SK-N-SH treated with all-trans-retinoic acid at 6 μM for 48 hours (cell line): Measurements from ENCODE around the gene SESN3.

Source experiments
- ATAC-seq: fragments of 200-7000 bp; cut with Tn5 transposase; 3 replicates; pipeline ENCODE4 v1.9.1; 2020; ENCODE audit warnings: mild to moderate bottlenecking, moderate library complexity
- ARNTL ChIP-seq: fragments of 450-650 bp; formaldehyde crosslinking; IDR thresholded peaks from 2 replicates; pipeline ENCODE4 v1.5.0; 2020; ENCODE audit warnings: low read depth, mild to moderate bottlenecking, moderate library complexity, borderline replicate concordance
- BACH2 ChIP-seq: fragments of 250-450 bp; sonication (Bioruptor Pico); IDR thresholded peaks from 2 replicates; pipeline ENCODE4 v1.9.0; 2021; ENCODE audit warnings: mild to moderate bottlenecking, borderline replicate concordance
- CSDC2 ChIP-seq: fragments of 250-450 bp; sonication (Bioruptor Pico); IDR thresholded peaks from 2 replicates; pipeline ENCODE4 v1.5.0; 2020; ENCODE audit warnings: mild to moderate bottlenecking, moderate library complexity
- CSRNP3 ChIP-seq: fragments of 250-450 bp; sonication (Bioruptor Pico); IDR thresholded peaks from 2 replicates; pipeline ENCODE4 v1.5.1; 2021; ENCODE audit warnings: mild to moderate bottlenecking, moderate library complexity
- ESRRG ChIP-seq: fragments of 250-450 bp; sonication (Bioruptor Pico); IDR thresholded peaks from 2 replicates; pipeline ENCODE4 v1.6.1; 2021; ENCODE audit warnings: mild to moderate bottlenecking
- GLIS3 ChIP-seq: fragments of 250-450 bp; sonication (Bioruptor Pico); IDR thresholded peaks from 2 replicates; pipeline ENCODE4 v1.5.0; 2020; ENCODE audit warnings: mild to moderate bottlenecking, moderate library complexity
- OSR1 ChIP-seq: fragments of 250-450 bp; sonication (Bioruptor Pico); IDR thresholded peaks from 2 replicates; pipeline ENCODE4 v1.8.0; 2022; ENCODE audit warnings: moderate library complexity, mild to moderate bottlenecking, inconsistent platforms
- PPARA ChIP-seq: fragments of 250-450 bp; sonication (Bioruptor Pico); IDR thresholded peaks from 2 replicates; pipeline ENCODE4 v1.5.0; 2020; ENCODE audit warnings: mild to moderate bottlenecking, borderline replicate concordance
- RARB ChIP-seq: fragments of 250-450 bp; sonication (Bioruptor Pico); IDR thresholded peaks from 2 replicates; pipeline ENCODE4 v1.8.0; 2021; ENCODE audit warnings: mild to moderate bottlenecking, moderate library complexity
- SNAI2 ChIP-seq: fragments of 250-450 bp; sonication (Bioruptor Pico); IDR thresholded peaks from 2 replicates; pipeline ENCODE4 v1.5.0; 2020; ENCODE audit warnings: mild to moderate bottlenecking, moderate library complexity
- TCF4 ChIP-seq: fragments of 250-450 bp; sonication (Bioruptor Pico); IDR thresholded peaks from 2 replicates; pipeline ENCODE4 v1.8.0; 2021; ENCODE audit warnings: mild to moderate bottlenecking, moderate library complexity, borderline replicate concordance
- ZC3H10 ChIP-seq: fragments of 250-450 bp; sonication (Bioruptor Pico); IDR thresholded peaks from 2 replicates; pipeline ENCODE4 v1.5.1; 2021; ENCODE audit warnings: mild to moderate bottlenecking, moderate library complexity
- ZFP3 ChIP-seq: fragments of 250-450 bp; sonication (Bioruptor Pico); IDR thresholded peaks from 2 replicates; pipeline ENCODE4 v1.5.0; 2020; ENCODE audit warnings: mild to moderate bottlenecking, moderate library complexity
- ZFP30 ChIP-seq: fragments of 450-650 bp; formaldehyde crosslinking; IDR thresholded peaks from 2 replicates; pipeline ENCODE4 v1.5.0; 2022; ENCODE audit warnings: mild to moderate bottlenecking, moderate library complexity
- ZNF565 ChIP-seq: fragments of 450-650 bp; formaldehyde crosslinking; conservative IDR thresholded peaks from 2 replicates; pipeline ENCODE4 v1.5.0; 2020; ENCODE audit warnings: low read depth, mild to moderate bottlenecking, moderate library complexity
- ZNF70 ChIP-seq: fragments of 450-650 bp; formaldehyde crosslinking; IDR thresholded peaks from 2 replicates; pipeline ENCODE4 v1.5.0; 2020; ENCODE audit warnings: mild to moderate bottlenecking, moderate library complexity
- ZNF8 ChIP-seq: fragments of 450-650 bp; formaldehyde crosslinking; IDR thresholded peaks from 2 replicates; pipeline ENCODE4 v1.5.0; 2020; ENCODE audit warnings: mild to moderate bottlenecking, moderate library complexity
- TF ChIP-seq, protein P1 (sequence below): fragments of 250-450 bp; sonication (Bioruptor Pico); IDR thresholded peaks from 2 replicates; pipeline ENCODE4 v1.8.0; 2021; ENCODE audit warnings: low read depth, mild to moderate bottlenecking, moderate library complexity, borderline replicate concordance
- TF ChIP-seq, protein P2 (sequence below): fragments of 250-450 bp; sonication (Bioruptor Pico); IDR thresholded peaks from 2 replicates; pipeline ENCODE4 v1.8.0; 2020; ENCODE audit warnings: mild to moderate bottlenecking, moderate library complexity, borderline replicate concordance
- TF ChIP-seq, protein P3 (sequence below): fragments of 250-450 bp; sonication (Bioruptor Pico); IDR thresholded peaks from 2 replicates; pipeline ENCODE4 v1.5.1; 2020; ENCODE audit warnings: low read depth, mild to moderate bottlenecking, moderate library complexity
- TF ChIP-seq, protein P4 (sequence below): fragments of 250-450 bp; sonication (Bioruptor Pico); IDR thresholded peaks from 2 replicates; pipeline ENCODE4 v1.5.0; 2020; ENCODE audit warnings: mild to moderate bottlenecking, moderate library complexity

SESN3 gene

GRCh38 chr11:95200781-95201457 lies 30.1 kb downstream of the SESN3 start:
- TF ChIP-seq, protein P1, sequence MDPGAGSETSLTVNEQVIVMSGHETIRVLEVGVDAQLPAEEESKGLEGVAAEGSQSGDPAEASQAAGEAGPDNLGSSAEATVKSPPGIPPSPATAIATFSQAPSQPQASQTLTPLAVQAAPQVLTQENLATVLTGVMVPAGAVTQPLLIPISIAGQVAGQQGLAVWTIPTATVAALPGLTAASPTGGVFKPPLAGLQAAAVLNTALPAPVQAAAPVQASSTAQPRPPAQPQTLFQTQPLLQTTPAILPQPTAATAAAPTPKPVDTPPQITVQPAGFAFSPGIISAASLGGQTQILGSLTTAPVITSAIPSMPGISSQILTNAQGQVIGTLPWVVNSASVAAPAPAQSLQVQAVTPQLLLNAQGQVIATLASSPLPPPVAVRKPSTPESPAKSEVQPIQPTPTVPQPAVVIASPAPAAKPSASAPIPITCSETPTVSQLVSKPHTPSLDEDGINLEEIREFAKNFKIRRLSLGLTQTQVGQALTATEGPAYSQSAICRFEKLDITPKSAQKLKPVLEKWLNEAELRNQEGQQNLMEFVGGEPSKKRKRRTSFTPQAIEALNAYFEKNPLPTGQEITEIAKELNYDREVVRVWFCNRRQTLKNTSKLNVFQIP (CRISPR knock-in tag), result no peak
- TF ChIP-seq RARB (CRISPR knock-in tag), result no peak
- TF ChIP-seq GLIS3 (CRISPR knock-in tag), result no peak
- TF ChIP-seq, protein P2, sequence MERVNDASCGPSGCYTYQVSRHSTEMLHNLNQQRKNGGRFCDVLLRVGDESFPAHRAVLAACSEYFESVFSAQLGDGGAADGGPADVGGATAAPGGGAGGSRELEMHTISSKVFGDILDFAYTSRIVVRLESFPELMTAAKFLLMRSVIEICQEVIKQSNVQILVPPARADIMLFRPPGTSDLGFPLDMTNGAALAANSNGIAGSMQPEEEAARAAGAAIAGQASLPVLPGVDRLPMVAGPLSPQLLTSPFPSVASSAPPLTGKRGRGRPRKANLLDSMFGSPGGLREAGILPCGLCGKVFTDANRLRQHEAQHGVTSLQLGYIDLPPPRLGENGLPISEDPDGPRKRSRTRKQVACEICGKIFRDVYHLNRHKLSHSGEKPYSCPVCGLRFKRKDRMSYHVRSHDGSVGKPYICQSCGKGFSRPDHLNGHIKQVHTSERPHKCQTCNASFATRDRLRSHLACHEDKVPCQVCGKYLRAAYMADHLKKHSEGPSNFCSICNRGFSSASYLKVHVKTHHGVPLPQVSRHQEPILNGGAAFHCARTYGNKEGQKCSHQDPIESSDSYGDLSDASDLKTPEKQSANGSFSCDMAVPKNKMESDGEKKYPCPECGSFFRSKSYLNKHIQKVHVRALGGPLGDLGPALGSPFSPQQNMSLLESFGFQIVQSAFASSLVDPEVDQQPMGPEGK (CRISPR knock-in tag), result no peak
- TF ChIP-seq SNAI2 (CRISPR knock-in tag), result no peak
- no peak for TF ChIP-seq CSDC2 (CRISPR knock-in tag)
- no peak for TF ChIP-seq ESRRG (CRISPR knock-in tag)
- TF ChIP-seq OSR1 (CRISPR knock-in tag), result no peak
- no peak for TF ChIP-seq TCF4 (CRISPR knock-in tag)
- TF ChIP-seq ARNTL (CRISPR knock-in tag), result no peak
- TF ChIP-seq ZFP30 (CRISPR knock-in tag), result no peak
- TF ChIP-seq, protein P3, sequence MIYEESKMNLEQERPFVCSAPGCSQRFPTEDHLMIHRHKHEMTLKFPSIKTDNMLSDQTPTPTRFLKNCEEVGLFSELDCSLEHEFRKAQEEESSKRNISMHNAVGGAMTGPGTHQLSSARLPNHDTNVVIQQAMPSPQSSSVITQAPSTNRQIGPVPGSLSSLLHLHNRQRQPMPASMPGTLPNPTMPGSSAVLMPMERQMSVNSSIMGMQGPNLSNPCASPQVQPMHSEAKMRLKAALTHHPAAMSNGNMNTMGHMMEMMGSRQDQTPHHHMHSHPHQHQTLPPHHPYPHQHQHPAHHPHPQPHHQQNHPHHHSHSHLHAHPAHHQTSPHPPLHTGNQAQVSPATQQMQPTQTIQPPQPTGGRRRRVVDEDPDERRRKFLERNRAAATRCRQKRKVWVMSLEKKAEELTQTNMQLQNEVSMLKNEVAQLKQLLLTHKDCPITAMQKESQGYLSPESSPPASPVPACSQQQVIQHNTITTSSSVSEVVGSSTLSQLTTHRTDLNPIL (CRISPR knock-in tag), result no peak
- TF ChIP-seq ZNF8, result no peak
- no peak for TF ChIP-seq ZFP3 (CRISPR knock-in tag)
- TF ChIP-seq ZNF565, result no peak
- ATAC-seq, result no peak

DNA sequence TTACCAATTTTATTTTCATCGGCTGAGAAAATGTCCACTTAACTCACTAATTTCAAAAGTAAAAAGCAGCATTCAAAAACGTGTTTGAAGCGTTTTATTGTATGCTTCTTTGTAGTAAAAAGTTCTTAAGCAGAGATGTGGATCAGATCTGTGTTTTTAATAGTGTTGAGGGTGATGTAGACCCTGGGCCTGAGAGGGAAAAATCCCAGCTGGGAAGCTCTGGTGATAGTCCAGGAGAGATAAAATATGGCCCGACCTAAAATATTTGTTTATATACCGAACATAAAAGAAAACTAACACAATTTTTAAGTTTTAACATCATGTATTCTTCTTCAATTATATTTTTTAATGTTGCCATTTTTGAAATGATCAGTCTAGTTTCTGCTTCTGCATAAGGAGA lies 35.2 kb downstream of the SESN3 start:
- TF ChIP-seq TCF4 (CRISPR knock-in tag) (no peak), ARNTL (CRISPR knock-in tag) (no peak), GLIS3 (CRISPR knock-in tag) (no peak), CSRNP3 (CRISPR knock-in tag) (no peak)
- no peak for ATAC-seq

- ATAC-seq, result no peak
- TF ChIP-seq ZNF70 (CRISPR knock-in tag) (no peak), PPARA (CRISPR knock-in tag) (no peak), CSRNP3 (CRISPR knock-in tag) (no peak), BACH2 (no peak), ZFP30 (CRISPR knock-in tag) (no peak), RARB (CRISPR knock-in tag) (no peak), ZFP3 (CRISPR knock-in tag) (no peak), ZC3H10 (no peak), ZNF565 (no peak), SNAI2 (CRISPR knock-in tag) (no peak), ZNF8 (no peak), GLIS3 (CRISPR knock-in tag) (no peak), OSR1 (CRISPR knock-in tag) (no peak)
- TF ChIP-seq, protein P3 (CRISPR knock-in tag), result no peak
- TF ChIP-seq, protein P1 (CRISPR knock-in tag), result no peak
- TF ChIP-seq, protein P4, sequence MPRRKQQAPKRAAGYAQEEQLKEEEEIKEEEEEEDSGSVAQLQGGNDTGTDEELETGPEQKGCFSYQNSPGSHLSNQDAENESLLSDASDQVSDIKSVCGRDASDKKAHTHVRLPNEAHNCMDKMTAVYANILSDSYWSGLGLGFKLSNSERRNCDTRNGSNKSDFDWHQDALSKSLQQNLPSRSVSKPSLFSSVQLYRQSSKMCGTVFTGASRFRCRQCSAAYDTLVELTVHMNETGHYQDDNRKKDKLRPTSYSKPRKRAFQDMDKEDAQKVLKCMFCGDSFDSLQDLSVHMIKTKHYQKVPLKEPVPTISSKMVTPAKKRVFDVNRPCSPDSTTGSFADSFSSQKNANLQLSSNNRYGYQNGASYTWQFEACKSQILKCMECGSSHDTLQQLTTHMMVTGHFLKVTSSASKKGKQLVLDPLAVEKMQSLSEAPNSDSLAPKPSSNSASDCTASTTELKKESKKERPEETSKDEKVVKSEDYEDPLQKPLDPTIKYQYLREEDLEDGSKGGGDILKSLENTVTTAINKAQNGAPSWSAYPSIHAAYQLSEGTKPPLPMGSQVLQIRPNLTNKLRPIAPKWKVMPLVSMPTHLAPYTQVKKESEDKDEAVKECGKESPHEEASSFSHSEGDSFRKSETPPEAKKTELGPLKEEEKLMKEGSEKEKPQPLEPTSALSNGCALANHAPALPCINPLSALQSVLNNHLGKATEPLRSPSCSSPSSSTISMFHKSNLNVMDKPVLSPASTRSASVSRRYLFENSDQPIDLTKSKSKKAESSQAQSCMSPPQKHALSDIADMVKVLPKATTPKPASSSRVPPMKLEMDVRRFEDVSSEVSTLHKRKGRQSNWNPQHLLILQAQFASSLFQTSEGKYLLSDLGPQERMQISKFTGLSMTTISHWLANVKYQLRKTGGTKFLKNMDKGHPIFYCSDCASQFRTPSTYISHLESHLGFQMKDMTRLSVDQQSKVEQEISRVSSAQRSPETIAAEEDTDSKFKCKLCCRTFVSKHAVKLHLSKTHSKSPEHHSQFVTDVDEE (CRISPR knock-in tag), result no peak
These were observed 37.5 kb downstream of the SESN3 start for GRCh38 chr11:95193541-95193940.
